HepG2 (cell line): ENCODE data around the gene FCAR.

Experiments used
- ARHGAP35 ChIP-seq: sonication (generic); formaldehyde crosslinking; IDR thresholded peaks from 2 replicates; pipeline ENCODE4 v1.9.0; 2022; ENCODE audit warnings: mild to moderate bottlenecking, inconsistent platforms, moderate library complexity, missing genetic modification reagents, borderline replicate concordance
- CBX2 ChIP-seq, 2 experiments: fragments of 200-600 bp in 1 of 2; sonication (generic); formaldehyde crosslinking in 1 of 2; IDR thresholded peaks; 2 replicates each; pipeline versions ENCODE4 v1.7.0 to v1.8.1; 2018 to 2022; ENCODE audit warnings: low read depth in 2 of 2, low read length in 1 of 2, mild to moderate bottlenecking in 1 of 2, missing genetic modification reagents in 1 of 2
- FOSL1 ChIP-seq: sonication (generic); formaldehyde crosslinking; IDR thresholded peaks from 2 replicates; pipeline ENCODE4 v1.9.0; 2021; ENCODE audit warnings: missing genetic modification reagents, borderline replicate concordance
- FOXK1 ChIP-seq: sonication (generic); formaldehyde crosslinking; IDR thresholded peaks from 2 replicates; pipeline ENCODE4 v1.4.0; 2020; ENCODE audit warnings: low read depth, missing genetic modification reagents, borderline replicate concordance
- NFRKB ChIP-seq: fragments of 450-650 bp; IDR thresholded peaks from 2 replicates; pipeline ENCODE4 v1.6.1; 2017
- NR2C2 ChIP-seq: sonication (generic); formaldehyde crosslinking; IDR thresholded peaks from 2 replicates; pipeline ENCODE4 v1.4.0; 2020; ENCODE audit warnings: missing genetic modification reagents, mild to moderate bottlenecking, moderate library complexity, borderline replicate concordance
- TBX2 ChIP-seq: sonication (generic); formaldehyde crosslinking; IDR thresholded peaks from 2 replicates; pipeline ENCODE4 v1.5.0; 2020; ENCODE audit warnings: missing genetic modification reagents, mild to moderate bottlenecking, borderline replicate concordance
- ZNF572 ChIP-seq: sonication (generic); formaldehyde crosslinking; IDR thresholded peaks from 2 replicates; pipeline ENCODE4 v1.5.1; 2020; ENCODE audit warnings: mild to moderate bottlenecking, missing genetic modification reagents
- TF ChIP-seq, protein P1 (sequence below): sonication (generic); formaldehyde crosslinking; IDR thresholded peaks from 2 replicates; pipeline ENCODE4 v1.5.0; 2020; ENCODE audit warnings: mild to moderate bottlenecking, missing genetic modification reagents, moderate library complexity
- TF ChIP-seq, protein P2 (sequence below): sonication (generic); formaldehyde crosslinking; IDR thresholded peaks from 2 replicates; pipeline ENCODE4 v1.5.1; 2020; ENCODE audit warnings: mild to moderate bottlenecking, missing genetic modification reagents, moderate library complexity

DNA sequence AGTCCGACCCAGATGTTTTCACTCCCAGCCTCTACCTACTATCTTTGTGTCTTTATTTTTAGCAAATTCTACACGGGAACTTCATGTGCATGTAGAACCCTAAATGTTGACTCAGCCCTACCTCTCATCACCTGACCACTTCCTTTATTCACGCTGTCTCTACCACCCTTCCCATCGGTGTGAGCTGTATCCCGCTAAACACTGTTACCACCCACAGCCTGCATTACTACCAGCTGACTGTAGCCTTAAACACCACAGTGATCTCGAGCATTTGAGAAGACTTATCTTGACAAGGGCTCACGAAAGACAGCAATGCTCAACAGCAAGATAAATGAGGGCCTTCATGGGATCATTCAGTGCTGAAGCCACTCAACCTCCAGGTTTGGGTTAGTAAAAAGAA lies 47.0 kb downstream of the FCAR start:
- TF ChIP-seq TBX2 (CRISPR knock-in tag) (no peak), ZNF572 (no peak), FOXK1 (CRISPR knock-in tag) (no peak), NR2C2 (CRISPR knock-in tag) (no peak), FOSL1 (CRISPR knock-in tag) (no peak), CBX2 (IDR thresholded peaks at IDR 0.05; ENCODE audit: low read depth, low read length) (no peak), CBX2 (CRISPR knock-in tag; IDR thresholded peaks at IDR 0.05; ENCODE audit: low read depth) (no peak), ARHGAP35 (CRISPR knock-in tag) (no peak), NFRKB (no peak)
- TF ChIP-seq, protein P1, sequence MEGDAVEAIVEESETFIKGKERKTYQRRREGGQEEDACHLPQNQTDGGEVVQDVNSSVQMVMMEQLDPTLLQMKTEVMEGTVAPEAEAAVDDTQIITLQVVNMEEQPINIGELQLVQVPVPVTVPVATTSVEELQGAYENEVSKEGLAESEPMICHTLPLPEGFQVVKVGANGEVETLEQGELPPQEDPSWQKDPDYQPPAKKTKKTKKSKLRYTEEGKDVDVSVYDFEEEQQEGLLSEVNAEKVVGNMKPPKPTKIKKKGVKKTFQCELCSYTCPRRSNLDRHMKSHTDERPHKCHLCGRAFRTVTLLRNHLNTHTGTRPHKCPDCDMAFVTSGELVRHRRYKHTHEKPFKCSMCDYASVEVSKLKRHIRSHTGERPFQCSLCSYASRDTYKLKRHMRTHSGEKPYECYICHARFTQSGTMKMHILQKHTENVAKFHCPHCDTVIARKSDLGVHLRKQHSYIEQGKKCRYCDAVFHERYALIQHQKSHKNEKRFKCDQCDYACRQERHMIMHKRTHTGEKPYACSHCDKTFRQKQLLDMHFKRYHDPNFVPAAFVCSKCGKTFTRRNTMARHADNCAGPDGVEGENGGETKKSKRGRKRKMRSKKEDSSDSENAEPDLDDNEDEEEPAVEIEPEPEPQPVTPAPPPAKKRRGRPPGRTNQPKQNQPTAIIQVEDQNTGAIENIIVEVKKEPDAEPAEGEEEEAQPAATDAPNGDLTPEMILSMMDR = no peak
- TF ChIP-seq, protein P2, sequence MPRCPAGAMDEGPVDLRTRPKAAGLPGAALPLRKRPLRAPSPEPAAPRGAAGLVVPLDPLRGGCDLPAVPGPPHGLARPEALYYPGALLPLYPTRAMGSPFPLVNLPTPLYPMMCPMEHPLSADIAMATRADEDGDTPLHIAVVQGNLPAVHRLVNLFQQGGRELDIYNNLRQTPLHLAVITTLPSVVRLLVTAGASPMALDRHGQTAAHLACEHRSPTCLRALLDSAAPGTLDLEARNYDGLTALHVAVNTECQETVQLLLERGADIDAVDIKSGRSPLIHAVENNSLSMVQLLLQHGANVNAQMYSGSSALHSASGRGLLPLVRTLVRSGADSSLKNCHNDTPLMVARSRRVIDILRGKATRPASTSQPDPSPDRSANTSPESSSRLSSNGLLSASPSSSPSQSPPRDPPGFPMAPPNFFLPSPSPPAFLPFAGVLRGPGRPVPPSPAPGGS = no peak
